Fibroblast of lung (primary cell): ENCODE data around the gene KLHDC4.

Source experiments
- EZH2 ChIP-seq: IDR thresholded peaks from 2 replicates; pipeline ENCODE4 v1.5.1; 2012; ENCODE audit warnings: low read length, control low read depth, mild to moderate bottlenecking; ENCODE audit errors: missing control alignments
- TF ChIP-seq, protein P1 (sequence below), 2 donors: IDR thresholded peaks in 1 of 2; conservative IDR thresholded peaks in 1 of 2; 1 replicate in 1 of 2; 2 replicates in 1 of 2; pipeline ENCODE4 v1.5.1; 2011 to 2012; ENCODE audit warnings: low read length in 2 of 2, control low read depth in 1 of 2, inconsistent platforms in 1 of 2, low read depth in 1 of 2, mild to moderate bottlenecking in 1 of 2

DNA sequence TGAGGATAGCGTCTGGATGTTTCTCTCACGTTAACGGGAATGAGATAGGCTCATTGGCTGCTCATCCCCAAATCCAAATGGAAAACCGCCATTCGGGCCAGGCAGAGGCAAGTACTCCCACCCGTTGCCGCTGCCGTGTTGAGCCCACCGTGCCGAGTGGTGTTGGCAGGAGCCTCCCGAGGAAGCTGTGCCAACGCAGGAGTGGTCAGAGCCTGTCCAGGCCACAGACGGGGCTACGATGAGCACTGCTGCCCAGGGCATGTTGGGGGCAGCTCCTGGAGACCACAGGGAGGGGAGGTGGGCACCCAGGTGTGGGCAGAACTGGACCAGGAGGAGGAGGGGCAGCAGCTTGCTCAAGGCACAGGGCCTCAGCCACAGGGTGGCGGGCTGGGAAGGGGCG lies 72.0 kb downstream of the KLHDC4 start:
- no peak for TF ChIP-seq EZH2
- TF ChIP-seq, protein P1, sequence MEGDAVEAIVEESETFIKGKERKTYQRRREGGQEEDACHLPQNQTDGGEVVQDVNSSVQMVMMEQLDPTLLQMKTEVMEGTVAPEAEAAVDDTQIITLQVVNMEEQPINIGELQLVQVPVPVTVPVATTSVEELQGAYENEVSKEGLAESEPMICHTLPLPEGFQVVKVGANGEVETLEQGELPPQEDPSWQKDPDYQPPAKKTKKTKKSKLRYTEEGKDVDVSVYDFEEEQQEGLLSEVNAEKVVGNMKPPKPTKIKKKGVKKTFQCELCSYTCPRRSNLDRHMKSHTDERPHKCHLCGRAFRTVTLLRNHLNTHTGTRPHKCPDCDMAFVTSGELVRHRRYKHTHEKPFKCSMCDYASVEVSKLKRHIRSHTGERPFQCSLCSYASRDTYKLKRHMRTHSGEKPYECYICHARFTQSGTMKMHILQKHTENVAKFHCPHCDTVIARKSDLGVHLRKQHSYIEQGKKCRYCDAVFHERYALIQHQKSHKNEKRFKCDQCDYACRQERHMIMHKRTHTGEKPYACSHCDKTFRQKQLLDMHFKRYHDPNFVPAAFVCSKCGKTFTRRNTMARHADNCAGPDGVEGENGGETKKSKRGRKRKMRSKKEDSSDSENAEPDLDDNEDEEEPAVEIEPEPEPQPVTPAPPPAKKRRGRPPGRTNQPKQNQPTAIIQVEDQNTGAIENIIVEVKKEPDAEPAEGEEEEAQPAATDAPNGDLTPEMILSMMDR (conservative IDR thresholded peaks at IDR 0.05 in 1 of 2, IDR thresholded peaks at IDR 0.05 in 1 of 2; ENCODE audit: low read depth in 1 of 2, low read length in 2 of 2), result no peak
